Nephron (organoid): ENCODE data around the gene PHC3.

Experiments
- H3K27ac Mint-ChIP-seq, 3 experiments: 2 replicates each; pipeline ENCODE4 v1.8.0; 2020; ENCODE audit warnings: mixed read lengths in 3 of 3, mild to moderate bottlenecking in 2 of 3, moderate library complexity in 1 of 3
- H3K27me3 Mint-ChIP-seq: 2 replicates; pipeline ENCODE4 v1.8.0; 2021; ENCODE audit warnings: low read depth, mild to moderate bottlenecking, moderate library complexity, mixed read lengths
- H3K36me3 Mint-ChIP-seq: 2 replicates; pipeline ENCODE4 v1.8.0; 2020; ENCODE audit warnings: low read depth, mixed read lengths
- H3K4me1 Mint-ChIP-seq: 2 replicates; pipeline ENCODE4 v1.8.0; 2020; ENCODE audit warnings: mixed read lengths
- H3K4me3 Mint-ChIP-seq, 3 experiments: 2 replicates each; pipeline ENCODE4 v1.8.0; 2020; ENCODE audit warnings: mild to moderate bottlenecking in 3 of 3, mixed read lengths in 3 of 3, moderate library complexity in 2 of 3
- H3K9me3 Mint-ChIP-seq: 2 replicates; pipeline ENCODE4 v1.8.0; 2020; ENCODE audit warnings: mixed read lengths
- CTCF ChIP-seq, 3 experiments: fragments of 200-600 bp; sonication (generic); IDR thresholded peaks; one replicate each; pipeline ENCODE4 v1.5.0; 2021; ENCODE audit warnings: antibody characterized with exemption in 3 of 3; ENCODE audit not compliant: unreplicated experiment in 3 of 3

The PHC3 gene

GRCh38 chr3:170052398-170052797, 129.1 kb downstream of the PHC3 start:
- Mint-ChIP-seq H3K9me3 (no peaks in the 10 kb centered on the region), H3K4me1 (no peaks in the 10 kb centered on the region), H3K36me3 (no peaks in the 10 kb centered on the region), H3K27ac (no peak overlapping the region), H3K4me3 (no peak overlapping the region), H3K27me3 (peaks cover 3% of the 10 kb centered on the region)
- TF ChIP-seq CTCF (IDR thresholded peaks at IDR 0.05; ENCODE audit: unreplicated experiment in 3 of 3) = no peak

DNA sequence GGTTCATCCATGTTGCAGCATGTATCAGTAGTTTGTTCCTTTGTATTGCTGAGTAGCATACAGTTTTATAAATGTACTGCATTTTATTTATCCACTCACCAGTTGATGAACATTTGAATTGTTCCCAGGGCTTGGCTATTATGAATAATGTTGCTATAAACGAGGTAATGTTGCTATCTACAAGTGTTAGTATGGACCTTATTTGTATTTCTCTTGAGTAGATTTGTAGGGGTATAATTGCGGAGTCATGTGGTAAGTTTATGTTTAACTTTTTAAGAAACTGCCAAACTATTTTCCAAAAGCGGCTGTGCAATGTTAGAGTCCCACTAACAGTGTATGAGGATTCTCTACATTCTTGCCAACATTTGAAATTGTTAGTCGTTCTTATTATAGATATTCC, 130.8 kb downstream of the PHC3 start:
- no peak for TF ChIP-seq CTCF (IDR thresholded peaks at IDR 0.05; ENCODE audit: unreplicated experiment in 3 of 3)
- Mint-ChIP-seq H3K9me3 (no peaks in the 10 kb centered on the region), H3K27ac (peak overlapping the region in 2 of 3 experiments; percentile 4 to 32), H3K4me3 (no peak overlapping the region), H3K27me3 (peaks cover 6% of the 10 kb centered on the region), H3K36me3 (no peaks in the 10 kb centered on the region), H3K4me1 (no peaks in the 10 kb centered on the region)

DNA sequence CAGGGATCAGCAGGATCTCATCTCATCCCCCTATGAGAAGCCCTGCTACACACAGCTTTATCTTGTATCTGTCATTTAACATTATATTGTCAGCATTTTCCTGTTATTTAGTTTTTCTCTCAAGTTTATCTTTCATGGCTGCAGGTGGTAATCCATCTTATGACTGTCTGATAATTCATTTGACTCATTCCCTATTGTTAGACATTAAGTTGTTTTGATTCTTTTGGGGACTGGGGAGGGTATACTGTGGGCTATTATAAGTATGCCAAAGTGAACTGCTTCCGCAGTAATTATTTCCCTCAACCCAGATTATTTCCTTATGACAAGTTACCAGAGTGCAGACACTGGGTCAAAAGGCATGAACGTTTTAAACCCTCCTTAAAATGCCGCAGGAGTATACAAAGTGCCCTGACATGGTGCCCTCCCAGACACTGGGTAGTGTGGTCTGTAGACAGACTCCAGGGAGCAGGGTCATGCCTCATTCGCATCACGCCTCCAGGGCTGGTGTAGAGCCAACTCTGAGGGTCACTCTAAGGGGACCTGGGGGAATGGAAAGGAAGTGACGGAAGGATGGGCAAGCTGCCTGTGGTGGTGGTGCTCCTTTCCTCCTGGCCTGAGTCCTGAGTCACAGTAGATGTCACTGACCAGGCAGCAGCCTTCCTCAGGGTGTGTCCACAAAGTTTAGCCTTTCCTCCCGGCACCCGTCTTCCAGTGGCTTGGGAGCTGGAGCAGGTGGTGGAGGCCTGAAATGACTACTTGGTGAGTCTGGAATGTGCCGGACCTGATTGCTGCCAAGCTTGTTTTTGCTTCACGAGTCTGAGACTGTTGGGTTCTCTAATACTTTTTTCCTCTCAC, 132.2 kb downstream of the PHC3 start:
- peak overlapping the region; percentile 1 to 54 (median 22) for H3K27ac Mint-ChIP-seq
- no peaks in the 10 kb centered on the region for H3K36me3 Mint-ChIP-seq
- no peak overlapping the region for H3K4me3 Mint-ChIP-seq
- TF ChIP-seq CTCF (IDR thresholded peaks at IDR 0.05; ENCODE audit: unreplicated experiment in 3 of 3) = no peak
- H3K4me1 Mint-ChIP-seq = no peaks in the 10 kb centered on the region
- peaks cover 10% of the 10 kb centered on the region for H3K27me3 Mint-ChIP-seq
- H3K9me3 Mint-ChIP-seq = no peaks in the 10 kb centered on the region

DNA sequence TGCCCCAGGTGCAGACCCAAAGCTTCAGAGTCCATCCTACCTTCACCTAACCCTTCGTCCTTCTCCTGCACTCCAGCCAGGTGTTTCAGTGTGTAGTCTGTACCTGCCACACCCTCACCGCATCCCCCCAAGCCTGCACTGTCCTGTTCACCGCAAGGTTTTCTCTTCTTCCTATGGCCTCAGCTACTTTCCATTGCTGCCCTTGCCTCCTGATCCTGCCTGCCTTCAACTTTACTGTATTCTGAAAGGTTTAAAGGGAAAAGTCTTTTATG, 134.5 kb downstream of the PHC3 start:
- no peak for TF ChIP-seq CTCF (IDR thresholded peaks at IDR 0.05; ENCODE audit: unreplicated experiment in 3 of 3)
- no peak overlapping the region for H3K4me3 Mint-ChIP-seq
- H3K4me1 Mint-ChIP-seq = no peaks in the 10 kb centered on the region
- H3K9me3 Mint-ChIP-seq = no peaks in the 10 kb centered on the region
- H3K27me3 Mint-ChIP-seq = peaks cover 18% of the 10 kb centered on the region
- H3K36me3 Mint-ChIP-seq = no peaks in the 10 kb centered on the region
- peak overlapping the region; percentile 71 to 86 (median 76) for H3K27ac Mint-ChIP-seq

- Mint-ChIP-seq H3K36me3 (no peaks in the 10 kb centered on the region), H3K27ac (peak overlapping the region; percentile 81 to 86 (median 85)), H3K9me3 (no peaks in the 10 kb centered on the region), H3K4me1 (no peaks in the 10 kb centered on the region), H3K27me3 (peaks cover 24% of the 10 kb centered on the region), H3K4me3 (no peak overlapping the region)
- TF ChIP-seq CTCF (IDR thresholded peaks at IDR 0.05; ENCODE audit: unreplicated experiment in 3 of 3) = no peak
Measured at GRCh38 chr3:170046269-170047132, 135.0 kb downstream of the PHC3 start.
